ENCODE measurements around the gene MOB3A. TPM values are rescaled to one million over a fixed set of nuclear protein-coding genes. Genes with fewer than 3 reads are reported as not detected.

The MOB3A gene
- total and polyA plus RNA-seq, 2 of the 13 experiments (the other 11 are each of a cell fraction or from before 2014, with no cell fraction given), result 3.5 to 17.8 TPM

DNA sequence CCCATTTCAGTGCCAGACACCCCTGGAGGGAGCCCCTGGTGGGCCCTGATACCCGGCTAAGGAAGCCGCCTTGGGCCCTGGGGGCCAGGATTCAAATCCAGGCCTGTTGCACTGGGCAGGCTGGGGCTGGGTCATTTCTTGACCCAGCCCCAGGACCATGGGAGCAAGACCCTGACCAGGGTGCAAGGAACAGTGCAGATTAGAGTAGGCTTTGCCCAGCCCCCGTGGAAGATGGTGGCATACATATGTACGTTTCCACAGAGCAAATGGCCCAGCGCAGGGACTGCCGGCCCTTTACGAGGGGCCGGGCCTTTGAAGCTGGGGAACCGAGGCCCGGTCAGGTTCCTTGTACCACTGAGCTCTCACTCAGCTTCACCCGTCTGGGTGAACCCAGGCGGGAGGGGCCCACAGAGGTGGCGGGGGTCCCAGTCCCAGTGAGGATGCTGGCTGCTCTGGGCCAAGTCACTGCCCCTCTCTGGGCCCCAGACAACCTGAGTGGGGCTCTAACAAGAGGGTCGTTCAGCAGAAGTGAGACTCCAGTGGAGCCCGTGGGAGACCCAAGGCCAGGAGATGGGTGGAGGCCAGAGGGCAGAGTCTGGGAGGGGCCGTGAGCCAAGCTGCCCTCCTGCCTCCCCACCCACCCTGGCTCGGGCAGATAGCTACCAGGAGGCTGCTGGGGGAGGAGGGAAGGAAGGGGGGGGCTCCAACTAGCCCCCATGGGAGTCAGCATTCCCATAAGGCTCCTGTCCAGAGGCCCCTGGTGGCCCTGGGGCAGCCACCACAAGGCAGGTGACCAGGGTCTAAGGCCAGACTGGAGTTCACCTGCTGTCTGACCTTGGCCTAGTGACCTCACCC lies 47.8 kb downstream of the MOB3A start (continued):
- TF ChIP-seq, protein P1, sequence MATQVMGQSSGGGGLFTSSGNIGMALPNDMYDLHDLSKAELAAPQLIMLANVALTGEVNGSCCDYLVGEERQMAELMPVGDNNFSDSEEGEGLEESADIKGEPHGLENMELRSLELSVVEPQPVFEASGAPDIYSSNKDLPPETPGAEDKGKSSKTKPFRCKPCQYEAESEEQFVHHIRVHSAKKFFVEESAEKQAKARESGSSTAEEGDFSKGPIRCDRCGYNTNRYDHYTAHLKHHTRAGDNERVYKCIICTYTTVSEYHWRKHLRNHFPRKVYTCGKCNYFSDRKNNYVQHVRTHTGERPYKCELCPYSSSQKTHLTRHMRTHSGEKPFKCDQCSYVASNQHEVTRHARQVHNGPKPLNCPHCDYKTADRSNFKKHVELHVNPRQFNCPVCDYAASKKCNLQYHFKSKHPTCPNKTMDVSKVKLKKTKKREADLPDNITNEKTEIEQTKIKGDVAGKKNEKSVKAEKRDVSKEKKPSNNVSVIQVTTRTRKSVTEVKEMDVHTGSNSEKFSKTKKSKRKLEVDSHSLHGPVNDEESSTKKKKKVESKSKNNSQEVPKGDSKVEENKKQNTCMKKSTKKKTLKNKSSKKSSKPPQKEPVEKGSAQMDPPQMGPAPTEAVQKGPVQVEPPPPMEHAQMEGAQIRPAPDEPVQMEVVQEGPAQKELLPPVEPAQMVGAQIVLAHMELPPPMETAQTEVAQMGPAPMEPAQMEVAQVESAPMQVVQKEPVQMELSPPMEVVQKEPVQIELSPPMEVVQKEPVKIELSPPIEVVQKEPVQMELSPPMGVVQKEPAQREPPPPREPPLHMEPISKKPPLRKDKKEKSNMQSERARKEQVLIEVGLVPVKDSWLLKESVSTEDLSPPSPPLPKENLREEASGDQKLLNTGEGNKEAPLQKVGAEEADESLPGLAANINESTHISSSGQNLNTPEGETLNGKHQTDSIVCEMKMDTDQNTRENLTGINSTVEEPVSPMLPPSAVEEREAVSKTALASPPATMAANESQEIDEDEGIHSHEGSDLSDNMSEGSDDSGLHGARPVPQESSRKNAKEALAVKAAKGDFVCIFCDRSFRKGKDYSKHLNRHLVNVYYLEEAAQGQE (IDR thresholded peaks at IDR 0.05; ENCODE audit: borderline replicate concordance in 1 of 2, low read depth in 1 of 2, low read length in 2 of 2), result no peak
- TF ChIP-seq HNF4A (CRISPR knock-in tag; IDR thresholded peaks at IDR 0.05) (peak; percentile 53), ZNF296 (CRISPR knock-in tag; conservative IDR thresholded peaks at IDR 0.05) (no peak), HOXA3 (CRISPR knock-in tag; IDR thresholded peaks at IDR 0.05) (peak; percentile 3; the same call in 1 of the 2 replicates), CEBPB (IDR thresholded peaks at IDR 0.05; ENCODE audit: borderline replicate concordance, low read depth, low read length) (no peak), ONECUT2 (CRISPR knock-in tag; IDR thresholded peaks at IDR 0.05) (no peak), TARDBP (CRISPR knock-in tag; IDR thresholded peaks at IDR 0.05) (peak; percentile 25; the same call in 1 of the 2 replicates), ZNF678 (CRISPR knock-in tag; IDR thresholded peaks at IDR 0.05) (no peak), NR2C2 (CRISPR knock-in tag; IDR thresholded peaks at IDR 0.05; ENCODE audit: borderline replicate concordance) (0 out of 2 replicates have a peak, but pooled peaks have one; percentile 30), ZNF768 (CRISPR knock-in tag; IDR thresholded peaks at IDR 0.05) (peak; percentile 59), ZNF672 (CRISPR knock-in tag; IDR thresholded peaks at IDR 0.05) (no peak), ZNF234 (CRISPR knock-in tag; conservative IDR thresholded peaks at IDR 0.05) (no peak), ZNF619 (CRISPR knock-in tag; IDR thresholded peaks at IDR 0.05) (no peak), ELF3 (CRISPR knock-in tag; IDR thresholded peaks at IDR 0.05) (no peak), RXRB (CRISPR knock-in tag; IDR thresholded peaks at IDR 0.05; ENCODE audit: borderline replicate concordance) (peak; percentile 58; the same call in 1 of the 2 replicates)
- TF ChIP-seq, protein P2, sequence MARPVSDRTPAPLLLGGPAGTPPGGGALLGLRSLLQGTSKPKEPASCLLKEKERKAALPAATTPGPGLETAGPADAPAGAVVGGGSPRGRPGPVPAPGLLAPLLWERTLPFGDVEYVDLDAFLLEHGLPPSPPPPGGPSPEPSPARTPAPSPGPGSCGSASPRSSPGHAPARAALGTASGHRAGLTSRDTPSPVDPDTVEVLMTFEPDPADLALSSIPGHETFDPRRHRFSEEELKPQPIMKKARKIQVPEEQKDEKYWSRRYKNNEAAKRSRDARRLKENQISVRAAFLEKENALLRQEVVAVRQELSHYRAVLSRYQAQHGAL (CRISPR knock-in tag; IDR thresholded peaks at IDR 0.05; ENCODE audit: not compliant biosample characterization), result no peak
- TF ChIP-seq, protein P3, sequence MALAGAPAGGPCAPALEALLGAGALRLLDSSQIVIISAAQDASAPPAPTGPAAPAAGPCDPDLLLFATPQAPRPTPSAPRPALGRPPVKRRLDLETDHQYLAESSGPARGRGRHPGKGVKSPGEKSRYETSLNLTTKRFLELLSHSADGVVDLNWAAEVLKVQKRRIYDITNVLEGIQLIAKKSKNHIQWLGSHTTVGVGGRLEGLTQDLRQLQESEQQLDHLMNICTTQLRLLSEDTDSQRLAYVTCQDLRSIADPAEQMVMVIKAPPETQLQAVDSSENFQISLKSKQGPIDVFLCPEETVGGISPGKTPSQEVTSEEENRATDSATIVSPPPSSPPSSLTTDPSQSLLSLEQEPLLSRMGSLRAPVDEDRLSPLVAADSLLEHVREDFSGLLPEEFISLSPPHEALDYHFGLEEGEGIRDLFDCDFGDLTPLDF (CRISPR knock-in tag; IDR thresholded peaks at IDR 0.05), result no peak
- TF ChIP-seq, protein P4, sequence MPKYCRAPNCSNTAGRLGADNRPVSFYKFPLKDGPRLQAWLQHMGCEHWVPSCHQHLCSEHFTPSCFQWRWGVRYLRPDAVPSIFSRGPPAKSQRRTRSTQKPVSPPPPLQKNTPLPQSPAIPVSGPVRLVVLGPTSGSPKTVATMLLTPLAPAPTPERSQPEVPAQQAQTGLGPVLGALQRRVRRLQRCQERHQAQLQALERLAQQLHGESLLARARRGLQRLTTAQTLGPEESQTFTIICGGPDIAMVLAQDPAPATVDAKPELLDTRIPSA (CRISPR knock-in tag; IDR thresholded peaks at IDR 0.05; ENCODE audit: borderline replicate concordance), result no peak
- TF ChIP-seq, protein P5, sequence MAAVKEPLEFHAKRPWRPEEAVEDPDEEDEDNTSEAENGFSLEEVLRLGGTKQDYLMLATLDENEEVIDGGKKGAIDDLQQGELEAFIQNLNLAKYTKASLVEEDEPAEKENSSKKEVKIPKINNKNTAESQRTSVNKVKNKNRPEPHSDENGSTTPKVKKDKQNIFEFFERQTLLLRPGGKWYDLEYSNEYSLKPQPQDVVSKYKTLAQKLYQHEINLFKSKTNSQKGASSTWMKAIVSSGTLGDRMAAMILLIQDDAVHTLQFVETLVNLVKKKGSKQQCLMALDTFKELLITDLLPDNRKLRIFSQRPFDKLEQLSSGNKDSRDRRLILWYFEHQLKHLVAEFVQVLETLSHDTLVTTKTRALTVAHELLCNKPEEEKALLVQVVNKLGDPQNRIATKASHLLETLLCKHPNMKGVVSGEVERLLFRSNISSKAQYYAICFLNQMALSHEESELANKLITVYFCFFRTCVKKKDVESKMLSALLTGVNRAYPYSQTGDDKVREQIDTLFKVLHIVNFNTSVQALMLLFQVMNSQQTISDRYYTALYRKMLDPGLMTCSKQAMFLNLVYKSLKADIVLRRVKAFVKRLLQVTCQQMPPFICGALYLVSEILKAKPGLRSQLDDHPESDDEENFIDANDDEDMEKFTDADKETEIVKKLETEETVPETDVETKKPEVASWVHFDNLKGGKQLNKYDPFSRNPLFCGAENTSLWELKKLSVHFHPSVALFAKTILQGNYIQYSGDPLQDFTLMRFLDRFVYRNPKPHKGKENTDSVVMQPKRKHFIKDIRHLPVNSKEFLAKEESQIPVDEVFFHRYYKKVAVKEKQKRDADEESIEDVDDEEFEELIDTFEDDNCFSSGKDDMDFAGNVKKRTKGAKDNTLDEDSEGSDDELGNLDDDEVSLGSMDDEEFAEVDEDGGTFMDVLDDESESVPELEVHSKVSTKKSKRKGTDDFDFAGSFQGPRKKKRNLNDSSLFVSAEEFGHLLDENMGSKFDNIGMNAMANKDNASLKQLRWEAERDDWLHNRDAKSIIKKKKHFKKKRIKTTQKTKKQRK (IDR thresholded peaks at IDR 0.05; ENCODE audit: low read length), result no peak

Measured in HepG2 (cell line).